Lower leg skin (tissue), 3 donors: ENCODE measurements around the gene DOCK1.

ENCODE experiments used
- POLR2A ChIP-seq, 2 donors: fragments of 450-650 bp; IDR thresholded peaks; one replicate each; pipeline ENCODE4 v1.6.1; 2016 to 2017; ENCODE audit warnings: antibody characterized with exemption in 2 of 2, mild to moderate bottlenecking in 1 of 2, moderate library complexity in 1 of 2
- TF ChIP-seq, protein P1 (sequence below), 3 donors: fragments of 450-650 bp; IDR thresholded peaks; one replicate each; pipeline ENCODE4 v1.5.1; 2016; ENCODE audit warnings: antibody characterized with exemption in 3 of 3, mild to moderate bottlenecking in 3 of 3, moderate library complexity in 2 of 3

GRCh38 chr10:127331696-127332095, 426.5 kb downstream of the DOCK1 start:
- TF ChIP-seq POLR2A (IDR thresholded peaks at IDR 0.05), result no peak
- TF ChIP-seq, protein P1, sequence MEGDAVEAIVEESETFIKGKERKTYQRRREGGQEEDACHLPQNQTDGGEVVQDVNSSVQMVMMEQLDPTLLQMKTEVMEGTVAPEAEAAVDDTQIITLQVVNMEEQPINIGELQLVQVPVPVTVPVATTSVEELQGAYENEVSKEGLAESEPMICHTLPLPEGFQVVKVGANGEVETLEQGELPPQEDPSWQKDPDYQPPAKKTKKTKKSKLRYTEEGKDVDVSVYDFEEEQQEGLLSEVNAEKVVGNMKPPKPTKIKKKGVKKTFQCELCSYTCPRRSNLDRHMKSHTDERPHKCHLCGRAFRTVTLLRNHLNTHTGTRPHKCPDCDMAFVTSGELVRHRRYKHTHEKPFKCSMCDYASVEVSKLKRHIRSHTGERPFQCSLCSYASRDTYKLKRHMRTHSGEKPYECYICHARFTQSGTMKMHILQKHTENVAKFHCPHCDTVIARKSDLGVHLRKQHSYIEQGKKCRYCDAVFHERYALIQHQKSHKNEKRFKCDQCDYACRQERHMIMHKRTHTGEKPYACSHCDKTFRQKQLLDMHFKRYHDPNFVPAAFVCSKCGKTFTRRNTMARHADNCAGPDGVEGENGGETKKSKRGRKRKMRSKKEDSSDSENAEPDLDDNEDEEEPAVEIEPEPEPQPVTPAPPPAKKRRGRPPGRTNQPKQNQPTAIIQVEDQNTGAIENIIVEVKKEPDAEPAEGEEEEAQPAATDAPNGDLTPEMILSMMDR (IDR thresholded peaks at IDR 0.05), result no peak
